Esophagus (tissue), 2 donors: ENCODE results near the gene NMT2. TPM values are rescaled to one million over a fixed set of nuclear protein-coding genes. Genes with fewer than 3 reads are reported as not detected.

ENCODE experiments used
- H3K27ac ChIP-seq, 2 donors: one replicate each; pipeline ENCODE4 v1.5.1; 2013; ENCODE audit warnings: low read depth in 2 of 2, mild to moderate bottlenecking in 2 of 2, inconsistent platforms in 1 of 2, low read length in 1 of 2, moderate library complexity in 1 of 2
- H3K27me3 ChIP-seq, 2 donors: one replicate each; pipeline ENCODE4 v1.6.1; 2013; ENCODE audit warnings: low read length in 2 of 2, control low read depth in 1 of 2, mild to moderate bottlenecking in 1 of 2; ENCODE audit not compliant: insufficient read depth in 2 of 2, control insufficient read depth in 1 of 2
- H3K36me3 ChIP-seq, 2 donors: one replicate each; pipeline ENCODE4 v1.6.1; 2013; ENCODE audit warnings: low read length in 1 of 2; ENCODE audit not compliant: control insufficient read depth in 2 of 2, insufficient read depth in 2 of 2
- H3K4me1 ChIP-seq, 2 donors: one replicate each; pipeline ENCODE4 v1.6.1; 2013; ENCODE audit warnings: low read length in 1 of 2; ENCODE audit not compliant: control insufficient read depth in 2 of 2, insufficient read depth in 2 of 2
- H3K4me3 ChIP-seq, 2 donors: one replicate each; pipeline ENCODE4 v1.5.1; 2013; ENCODE audit warnings: low read length in 2 of 2, mild to moderate bottlenecking in 2 of 2, low read depth in 1 of 2, moderate library complexity in 1 of 2
- H3K9me3 ChIP-seq, 2 donors: one replicate each; pipeline ENCODE4 v1.6.1; 2013; ENCODE audit warnings: mild to moderate bottlenecking in 2 of 2, low read depth in 1 of 2, low read length in 1 of 2, moderate library complexity in 1 of 2; ENCODE audit not compliant: control insufficient read depth in 2 of 2, insufficient read depth in 1 of 2
- WGBS, 2 donors: extraction: QIAGEN DNeasy Blood & Tissue Kit; methylation state at CpG; one replicate each; pipeline ENCODE4 v1.1.7; 2013; 5-methylcytosine and 5-hydroxymethylcytosine counted together
- polyA plus RNA-seq, 2 donors: library from polyadenylated mRNA; stranded (reverse); fragments of 200-250 nt; gene quantifications; one replicate each; pipeline ENCODE4 v1.2.3, GENCODE V29; 2013
- donor health status: healthy with polysubstance abuse.
- donor health status: Bipolar disorder and iron deficiency.

NMT2 gene
- polyA plus RNA-seq, 2 donors: 3.6 to 4.0 TPM

GRCh38 chr10:15167411-15168290, 842 bp downstream of the NMT2 start:
- WGBS, 2 donors: 1 to 2% methylated on average over 50 to 54 of the region's 54 CpGs
- Histone ChIP-seq H3K27me3 (no peaks in the 10 kb centered on the region), H3K4me1 (peaks cover 0 to 2% of the 10 kb centered on the region in 2 donors), H3K4me3 (peak overlapping the region; percentile 87 to 96), H3K9me3 (no peaks in the 10 kb centered on the region), H3K36me3 (no peaks in the 10 kb centered on the region), H3K27ac (peak overlapping the region; percentile 86 to 96)

- H3K27me3 ChIP-seq: no peaks in the 10 kb centered on the region
- H3K36me3 ChIP-seq: no peaks in the 10 kb centered on the region
- no peak overlapping the region for H3K27ac ChIP-seq
- H3K9me3 ChIP-seq: no peaks in the 10 kb centered on the region
- H3K4me3 ChIP-seq: no peak overlapping the region
- WGBS, 2 donors: 62 to 76% methylated on average over 2 of the region's 2 CpGs
- peaks cover 0 to 2% of the 10 kb centered on the region in 2 donors for H3K4me1 ChIP-seq
Observed at GRCh38 chr10:15166325-15166724, 2.2 kb downstream of the NMT2 start.

GRCh38 chr10:15163253-15163828, 5.2 kb downstream of the NMT2 start:
- no peaks in the 10 kb centered on the region for H3K36me3 ChIP-seq
- H3K4me3 ChIP-seq: no peak overlapping the region
- no peaks in the 10 kb centered on the region for H3K9me3 ChIP-seq
- 42 to 69% methylated on average over 2 of the region's 2 CpGs for WGBS, 2 donors
- no peak overlapping the region for H3K27ac ChIP-seq
- H3K27me3 ChIP-seq: no peaks in the 10 kb centered on the region
- H3K4me1 ChIP-seq: no peaks in the 10 kb centered on the region

- Histone ChIP-seq H3K9me3 (peaks cover 0 to 3% of the 10 kb centered on the region in 2 donors), H3K4me3 (no peak overlapping the region), H3K27ac (no peak overlapping the region), H3K27me3 (no peaks in the 10 kb centered on the region), H3K36me3 (peaks cover 0 to 2% of the 10 kb centered on the region in 2 donors), H3K4me1 (no peaks in the 10 kb centered on the region)
Observed at GRCh38 chr10:15158972-15159371, 9.5 kb downstream of the NMT2 start.

GRCh38 chr10:15158448-15158847, 10.0 kb downstream of the NMT2 start:
- H3K36me3 ChIP-seq: peaks cover 0 to 2% of the 10 kb centered on the region in 2 donors
- no peak overlapping the region for H3K4me3 ChIP-seq
- H3K27me3 ChIP-seq: no peaks in the 10 kb centered on the region
- no peaks in the 10 kb centered on the region for H3K4me1 ChIP-seq
- H3K27ac ChIP-seq: no peak overlapping the region
- WGBS, 2 donors: 57 to 59% methylated on average over 2 of the region's 2 CpGs
- peaks cover 0 to 3% of the 10 kb centered on the region in 2 donors for H3K9me3 ChIP-seq

- Histone ChIP-seq H3K36me3 (peaks cover 0 to 2% of the 10 kb centered on the region in 2 donors), H3K9me3 (peaks cover 0 to 3% of the 10 kb centered on the region in 2 donors), H3K27me3 (no peaks in the 10 kb centered on the region), H3K4me3 (no peak overlapping the region), H3K27ac (no peak overlapping the region), H3K4me1 (no peaks in the 10 kb centered on the region)
- 91 to 93% methylated on average over 14 of the region's 14 CpGs for WGBS, 2 donors
Observed at GRCh38 chr10:15155978-15156656, 12.4 kb downstream of the NMT2 start.

- H3K4me3 ChIP-seq: no peak overlapping the region
- no peaks in the 10 kb centered on the region for H3K4me1 ChIP-seq
- no peak overlapping the region for H3K27ac ChIP-seq
- H3K9me3 ChIP-seq: peaks cover 2 to 3% of the 10 kb centered on the region in 2 donors
- no peaks in the 10 kb centered on the region for H3K27me3 ChIP-seq
- peaks cover 0 to 2% of the 10 kb centered on the region in 2 donors for H3K36me3 ChIP-seq
Observed at GRCh38 chr10:15152556-15152955, 15.9 kb downstream of the NMT2 start.

- H3K9me3 ChIP-seq: peaks cover 2 to 3% of the 10 kb centered on the region in 2 donors
- H3K27ac ChIP-seq: no peak overlapping the region
- H3K27me3 ChIP-seq: no peaks in the 10 kb centered on the region
- H3K4me1 ChIP-seq: no peaks in the 10 kb centered on the region
- 92 to 97% methylated on average over 7 of the region's 7 CpGs for WGBS, 2 donors
- H3K36me3 ChIP-seq: peaks cover 0 to under 1% of the 10 kb centered on the region in 2 donors
- H3K4me3 ChIP-seq: no peak overlapping the region
Observed at GRCh38 chr10:15150563-15150962, 17.9 kb downstream of the NMT2 start.

- H3K4me3 ChIP-seq: no peak overlapping the region
- H3K4me1 ChIP-seq: no peaks in the 10 kb centered on the region
- WGBS, 2 donors: 86 to 91% methylated on average over 10 of the region's 10 CpGs
- H3K27me3 ChIP-seq: no peaks in the 10 kb centered on the region
- H3K36me3 ChIP-seq: no peaks in the 10 kb centered on the region
- no peak overlapping the region for H3K27ac ChIP-seq
- peaks cover 0 to 2% of the 10 kb centered on the region in 2 donors for H3K9me3 ChIP-seq
Observed at GRCh38 chr10:15149042-15149771, 19.3 kb downstream of the NMT2 start.
